HG02938 (cell line): ENCODE measurements around the gene FGF4.

Experiments used
- ATAC-seq: cut with Tn5 transposase; IDR thresholded peaks from one replicate; pipeline ENCODE4 v1.9.1; 2021; ENCODE audit warnings: mild to moderate bottlenecking, moderate library complexity; ENCODE audit not compliant: unreplicated experiment

Gene FGF4

GRCh38 chr11:69775163-69775755, at the start of gene FGF4:
FGF4 (minus strand) TSS chr11:69775341; CDS start chr11:69775084, 257 bp downstream.
- no peak for ATAC-seq

- ATAC-seq = no peak
Measured at GRCh38 chr11:69823641-69824265, 48.6 kb upstream of the FGF4 start.

- no peak for ATAC-seq
Measured at GRCh38 chr11:69822676-69823494, 47.7 kb upstream of the FGF4 start.

GRCh38 chr11:69821511-69822040, 46.4 kb upstream of the FGF4 start:
- no peak for ATAC-seq

GRCh38 chr11:69820441-69820840, 45.3 kb upstream of the FGF4 start:
- ATAC-seq = no peak

- ATAC-seq = no peak
Measured at GRCh38 chr11:69819541-69820070, 44.5 kb upstream of the FGF4 start.

GRCh38 chr11:69818603-69819441, 43.7 kb upstream of the FGF4 start, which contains the start of gene FGF3:
FGF3 (minus strand) TSS chr11:69819416; CDS start chr11:69818933, 483 bp downstream.
- no peak for ATAC-seq

GRCh38 chr11:69818231-69818602, 43.1 kb upstream of the FGF4 start:
- ATAC-seq = no peak

- ATAC-seq = no peak
Measured at GRCh38 chr11:69817265-69818230, 42.4 kb upstream of the FGF4 start.

GRCh38 chr11:69816671-69817070, 41.5 kb upstream of the FGF4 start:
- ATAC-seq = no peak

GRCh38 chr11:69815973-69816372, 40.8 kb upstream of the FGF4 start:
- no peak for ATAC-seq

GRCh38 chr11:69814902-69815301, 39.8 kb upstream of the FGF4 start:
- ATAC-seq = no peak

- no peak for ATAC-seq
Measured at GRCh38 chr11:69814411-69814810, 39.3 kb upstream of the FGF4 start.

- no peak for ATAC-seq
Measured at GRCh38 chr11:69813839-69814238, 38.7 kb upstream of the FGF4 start.

GRCh38 chr11:69812946-69813345, 37.8 kb upstream of the FGF4 start:
- ATAC-seq = no peak

GRCh38 chr11:69812256-69812655, 37.1 kb upstream of the FGF4 start:
- ATAC-seq = no peak

- ATAC-seq = no peak
Measured at GRCh38 chr11:69811431-69811830, 36.3 kb upstream of the FGF4 start.

GRCh38 chr11:69810289-69811118, 35.4 kb upstream of the FGF4 start:
- no peak for ATAC-seq
